Measurements from ENCODE around the gene CEBPG. TPM values are rescaled to one million over a fixed set of nuclear protein-coding genes. Genes with fewer than 3 reads are reported as not detected.
A peak's percentile ranks its signal among the peaks of the same experiment; 100 is the strongest.

The CEBPG gene
- total and polyA plus RNA-seq, 3 experiments from 2014 or later: 12.3 to 27.9 (median 27.8) TPM

- Histone ChIP-seq H3K27ac (ENCODE audit: low read depth, low read length) (no peak overlapping the region), H3K4me3 (ENCODE audit: low read length) (no peak overlapping the region), H3K4me1 (ENCODE audit: insufficient read depth, low read length) (no peaks in the 10 kb centered on the region), H3K9me3 (ENCODE audit: low read length) (no peaks in the 10 kb centered on the region), H3K36me3 (ENCODE audit: insufficient read depth, low read length) (no peaks in the 10 kb centered on the region), H3K27me3 (ENCODE audit: insufficient read depth, low read length, poor library complexity, severe bottlenecking) (no peaks in the 10 kb centered on the region)
- peaks cover 0 to 34% (median 3%) of the 10 kb centered on the region in 3 donors for H3K36me3 Mint-ChIP-seq
- H3K4me1 Mint-ChIP-seq: peaks cover 11 to 21% (median 13%) of the 10 kb centered on the region in 3 donors
- ChIA-PET CTCF (interaction anchor here (0.7 to 1.3 kb wide), 2 partner anchors 16 to 19 kb away, joined by 3 read pairs; no protein-coding TSS in a partner anchor), POLR2A (no interaction called here)
- H3K27ac Mint-ChIP-seq: no peak overlapping the region
- H3K4me3 Mint-ChIP-seq: no peak overlapping the region
- H3K27me3 Mint-ChIP-seq: no peaks in the 10 kb centered on the region
- peak in 1 of 5 donors; percentile 41 for DNase-seq
- no peaks in the 10 kb centered on the region for H3K9me3 Mint-ChIP-seq
Observed at GRCh38 chr19:33387351-33388230, 14.1 kb downstream of the CEBPG start.

- no peak for DNase-seq
- Mint-ChIP-seq H3K4me1 (peaks cover 9 to 16% (median 11%) of the 10 kb centered on the region in 3 donors), H3K27ac (no peak overlapping the region), H3K4me3 (no peak overlapping the region), H3K27me3 (no peaks in the 10 kb centered on the region), H3K36me3 (peaks cover 0 to 29% (median 3%) of the 10 kb centered on the region in 3 donors), H3K9me3 (no peaks in the 10 kb centered on the region)
- POLR2A ChIA-PET: no interaction called here
- Histone ChIP-seq H3K27me3 (ENCODE audit: insufficient read depth, low read length, poor library complexity, severe bottlenecking) (no peaks in the 10 kb centered on the region), H3K27ac (ENCODE audit: low read depth, low read length) (no peak overlapping the region), H3K4me1 (ENCODE audit: insufficient read depth, low read length) (no peaks in the 10 kb centered on the region), H3K9me3 (ENCODE audit: low read length) (no peaks in the 10 kb centered on the region), H3K36me3 (ENCODE audit: insufficient read depth, low read length) (no peaks in the 10 kb centered on the region), H3K4me3 (ENCODE audit: low read length) (no peak overlapping the region)
- CTCF ChIA-PET: interaction anchor here (0.7 to 1.3 kb wide), 2 partner anchors 16 to 19 kb away, joined by 3 read pairs; no protein-coding TSS in a partner anchor
Observed at GRCh38 chr19:33388231-33388724, 14.8 kb downstream of the CEBPG start.

- H3K27ac ChIP-seq (ENCODE audit: low read depth, low read length): no peak overlapping the region
- Mint-ChIP-seq H3K4me1 (peaks cover 8 to 12% (median 10%) of the 10 kb centered on the region in 3 donors), H3K9me3 (no peaks in the 10 kb centered on the region), H3K27ac (no peak overlapping the region), H3K27me3 (no peaks in the 10 kb centered on the region), H3K36me3 (peaks cover 0 to 27% (median 3%) of the 10 kb centered on the region in 3 donors), H3K4me3 (no peak overlapping the region)
- no peak overlapping the region for H3K4me3 ChIP-seq (ENCODE audit: low read length)
- no peaks in the 10 kb centered on the region for H3K9me3 ChIP-seq (ENCODE audit: low read length)
- ChIA-PET POLR2A (interaction anchor here (0.5 kb wide), 1 partner anchor 70 kb away, joined by 5 read pairs; no protein-coding TSS in a partner anchor), CTCF (interaction anchor here (0.7 to 1.3 kb wide), 2 partner anchors 15 to 18 kb away, joined by 3 read pairs; no protein-coding TSS in a partner anchor)
- peak in 1 of 5 donors; percentile 38 for DNase-seq
- no peaks in the 10 kb centered on the region for H3K27me3 ChIP-seq (ENCODE audit: insufficient read depth, low read length, poor library complexity, severe bottlenecking)
- H3K36me3 ChIP-seq (ENCODE audit: insufficient read depth, low read length): no peaks in the 10 kb centered on the region
- H3K4me1 ChIP-seq (ENCODE audit: insufficient read depth, low read length): no peaks in the 10 kb centered on the region
Observed at GRCh38 chr19:33388725-33389420, 15.4 kb downstream of the CEBPG start.

GRCh38 chr19:33389421-33390100 lies 16.1 kb downstream of the CEBPG start:
- Mint-ChIP-seq H3K27me3 (no peaks in the 10 kb centered on the region), H3K9me3 (no peaks in the 10 kb centered on the region), H3K4me1 (peaks cover 4 to 7% (median 5%) of the 10 kb centered on the region in 3 donors), H3K36me3 (peaks cover 0 to 23% (median 3%) of the 10 kb centered on the region in 3 donors), H3K27ac (peak overlapping the region in 1 of 8 donors; percentile 64), H3K4me3 (no peak overlapping the region)
- ChIA-PET POLR2A (no interaction called here), CTCF (no interaction called here)
- no peak overlapping the region for H3K4me3 ChIP-seq (ENCODE audit: low read length)
- H3K36me3 ChIP-seq (ENCODE audit: insufficient read depth, low read length): no peaks in the 10 kb centered on the region
- no peaks in the 10 kb centered on the region for H3K27me3 ChIP-seq (ENCODE audit: insufficient read depth, low read length, poor library complexity, severe bottlenecking)
- H3K4me1 ChIP-seq (ENCODE audit: insufficient read depth, low read length): no peaks in the 10 kb centered on the region
- no peaks in the 10 kb centered on the region for H3K9me3 ChIP-seq (ENCODE audit: low read length)
- peak in 1 of 5 donors; percentile 38 for DNase-seq
- no peak overlapping the region for H3K27ac ChIP-seq (ENCODE audit: low read depth, low read length)

GRCh38 chr19:33390101-33390907 lies 16.8 kb downstream of the CEBPG start:
- Mint-ChIP-seq H3K4me1 (peaks cover 0 to 5% (median 2%) of the 10 kb centered on the region in 3 donors), H3K27me3 (no peaks in the 10 kb centered on the region), H3K27ac (no peak overlapping the region), H3K9me3 (no peaks in the 10 kb centered on the region), H3K36me3 (peaks cover 0 to 21% (median under 1%) of the 10 kb centered on the region in 3 donors), H3K4me3 (no peak overlapping the region)
- Histone ChIP-seq H3K27ac (ENCODE audit: low read depth, low read length) (no peak overlapping the region), H3K4me1 (ENCODE audit: insufficient read depth, low read length) (no peaks in the 10 kb centered on the region), H3K4me3 (ENCODE audit: low read length) (no peak overlapping the region), H3K9me3 (ENCODE audit: low read length) (no peaks in the 10 kb centered on the region), H3K36me3 (ENCODE audit: insufficient read depth, low read length) (no peaks in the 10 kb centered on the region), H3K27me3 (ENCODE audit: insufficient read depth, low read length, poor library complexity, severe bottlenecking) (no peaks in the 10 kb centered on the region)
- ChIA-PET CTCF (interaction anchor here (1.7 kb wide), 1 partner anchor 26 kb away, joined by 4 read pairs; no protein-coding TSS in a partner anchor), POLR2A (no interaction called here)
- peak in 1 of 5 donors; percentile 38 for DNase-seq

GRCh38 chr19:33390908-33391630 lies 17.6 kb downstream of the CEBPG start:
- no peaks in the 10 kb centered on the region for H3K36me3 ChIP-seq (ENCODE audit: insufficient read depth, low read length)
- no peak overlapping the region for H3K27ac ChIP-seq (ENCODE audit: low read depth, low read length)
- no peaks in the 10 kb centered on the region for H3K9me3 ChIP-seq (ENCODE audit: low read length)
- peaks cover 0 to 5% (median 0%) of the 10 kb centered on the region in 3 donors for H3K4me1 Mint-ChIP-seq
- no peaks in the 10 kb centered on the region for H3K27me3 Mint-ChIP-seq
- DNase-seq: peak in 1 of 5 donors; percentile 42
- peaks cover 0 to 18% (median 0%) of the 10 kb centered on the region in 3 donors for H3K36me3 Mint-ChIP-seq
- no peak overlapping the region for H3K27ac Mint-ChIP-seq
- H3K9me3 Mint-ChIP-seq: no peaks in the 10 kb centered on the region
- ChIA-PET POLR2A (no interaction called here), CTCF (interaction anchor here (1.7 kb wide), 1 partner anchor 25 kb away, joined by 4 read pairs; no protein-coding TSS in a partner anchor)
- no peak overlapping the region for H3K4me3 Mint-ChIP-seq
- H3K4me1 ChIP-seq (ENCODE audit: insufficient read depth, low read length): no peaks in the 10 kb centered on the region
- H3K4me3 ChIP-seq (ENCODE audit: low read length): no peak overlapping the region
- H3K27me3 ChIP-seq (ENCODE audit: insufficient read depth, low read length, poor library complexity, severe bottlenecking): no peaks in the 10 kb centered on the region

Measured in CD8-positive, alpha-beta memory T cell (primary cell).